DOHH2 (cell line): ENCODE data around the gene EYA2.
"Not testable (repeated sequence)": the region's sequence is repeated elsewhere in the genome, so short reads cannot be mapped to it uniquely, and the experiment has no call there.

Source experiments
- EZH2phosphoT487 ChIP-seq: fragments of 200-600 bp; sonication (generic); IDR thresholded peaks from 2 replicates; pipeline ENCODE4 v1.6.1; 2017; ENCODE audit warnings: borderline replicate concordance, mild to moderate bottlenecking, antibody characterized with exemption, low read length, moderate library complexity, mixed read lengths
- TF ChIP-seq, protein P1 (sequence below): fragments of 200-600 bp; sonication (generic); IDR thresholded peaks from one replicate; pipeline ENCODE4 v1.5.1; 2014; ENCODE audit warnings: antibody characterized with exemption, mild to moderate bottlenecking, low read depth, low read length; ENCODE audit not compliant: poor library complexity, severe bottlenecking

DNA sequence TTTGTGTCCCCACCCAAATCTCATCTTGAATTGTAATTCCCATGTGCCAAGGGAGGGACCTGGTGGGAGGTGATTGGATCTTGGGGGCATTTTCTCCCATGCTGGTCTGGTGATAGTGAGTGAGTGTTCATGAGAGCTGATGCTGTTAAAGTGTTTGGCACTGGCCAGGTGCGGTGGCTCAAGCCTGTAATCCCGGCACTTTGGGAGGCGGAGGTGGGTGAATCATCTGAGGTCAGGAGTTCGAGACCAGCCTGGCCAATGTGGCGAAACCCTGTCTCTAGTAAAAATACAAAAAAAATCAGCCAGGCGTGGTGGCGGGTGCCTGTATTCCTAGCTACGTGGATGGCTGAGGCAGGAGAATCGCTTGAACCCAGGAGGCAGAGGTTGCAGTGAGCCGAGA lies 37.8 kb downstream of the EYA2 start:
- TF ChIP-seq, protein P1, sequence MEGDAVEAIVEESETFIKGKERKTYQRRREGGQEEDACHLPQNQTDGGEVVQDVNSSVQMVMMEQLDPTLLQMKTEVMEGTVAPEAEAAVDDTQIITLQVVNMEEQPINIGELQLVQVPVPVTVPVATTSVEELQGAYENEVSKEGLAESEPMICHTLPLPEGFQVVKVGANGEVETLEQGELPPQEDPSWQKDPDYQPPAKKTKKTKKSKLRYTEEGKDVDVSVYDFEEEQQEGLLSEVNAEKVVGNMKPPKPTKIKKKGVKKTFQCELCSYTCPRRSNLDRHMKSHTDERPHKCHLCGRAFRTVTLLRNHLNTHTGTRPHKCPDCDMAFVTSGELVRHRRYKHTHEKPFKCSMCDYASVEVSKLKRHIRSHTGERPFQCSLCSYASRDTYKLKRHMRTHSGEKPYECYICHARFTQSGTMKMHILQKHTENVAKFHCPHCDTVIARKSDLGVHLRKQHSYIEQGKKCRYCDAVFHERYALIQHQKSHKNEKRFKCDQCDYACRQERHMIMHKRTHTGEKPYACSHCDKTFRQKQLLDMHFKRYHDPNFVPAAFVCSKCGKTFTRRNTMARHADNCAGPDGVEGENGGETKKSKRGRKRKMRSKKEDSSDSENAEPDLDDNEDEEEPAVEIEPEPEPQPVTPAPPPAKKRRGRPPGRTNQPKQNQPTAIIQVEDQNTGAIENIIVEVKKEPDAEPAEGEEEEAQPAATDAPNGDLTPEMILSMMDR, result not testable (repeated sequence)
- TF ChIP-seq EZH2phosphoT487, result not testable (repeated sequence)
